ENCODE results near the gene ACP7.

Gene ACP7

GRCh38 chr19:39125554-39126311 is 41.6 kb downstream of the ACP7 start, which contains the start of gene PAK4:
Gene PAK4, plus strand, starts transcription at chr19:39125786. Its CDS starts 43,768 bp downstream, at chr19:39169554.
- H3K4me1 ChIP-seq, result no peaks in the 10 kb centered on the region

GRCh38 chr19:39126312-39127187 is 42.4 kb downstream of the ACP7 start:
- H3K4me1 ChIP-seq, result peaks cover 6% of the 10 kb centered on the region
- TF ChIP-seq CTCF (IDR thresholded peaks at IDR 0.05; ENCODE audit: low read depth, low read length), result no peak
- no peaks in the 10 kb centered on the region for H3K36me3 ChIP-seq
- no peak for DNase-seq
- no peaks in the 10 kb centered on the region for H3K27me3 ChIP-seq
- H3K4me3 ChIP-seq (ENCODE audit: low read depth, low read length), result peak overlapping the region; percentile 79
- no peaks in the 10 kb centered on the region for H3K9me3 ChIP-seq

More at GRCh38 chr19:39125554-39126311, 41.6 kb downstream of the ACP7 start, which contains the start of gene PAK4:
- no peaks in the 10 kb centered on the region for H3K9me3 ChIP-seq
- no peak for TF ChIP-seq CTCF (IDR thresholded peaks at IDR 0.05; ENCODE audit: low read depth, low read length)
- H3K4me3 ChIP-seq (ENCODE audit: low read depth, low read length), result peak within 1 kb of the TSS; percentile 79
- peak; percentile 98 for DNase-seq
- H3K36me3 ChIP-seq, result no peaks in the 10 kb centered on the region
- H3K27me3 ChIP-seq, result no peaks in the 10 kb centered on the region

- Histone ChIP-seq H3K4me3 (ENCODE audit: low read depth, low read length) (no peak overlapping the region), H3K27me3 (no peaks in the 10 kb centered on the region), H3K36me3 (no peaks in the 10 kb centered on the region), H3K9me3 (no peaks in the 10 kb centered on the region), H3K4me1 (peaks cover 10% of the 10 kb centered on the region)
- DNase-seq, result no peak
- no peak for TF ChIP-seq CTCF (IDR thresholded peaks at IDR 0.05; ENCODE audit: low read depth, low read length)
These were observed 43.8 kb downstream of the ACP7 start for GRCh38 chr19:39127812-39128515.

GRCh38 chr19:39128516-39129079 is 44.4 kb downstream of the ACP7 start:
- TF ChIP-seq CTCF (IDR thresholded peaks at IDR 0.05; ENCODE audit: low read depth, low read length), result no peak
- Histone ChIP-seq H3K4me3 (ENCODE audit: low read depth, low read length) (no peak overlapping the region), H3K4me1 (peaks cover 10% of the 10 kb centered on the region), H3K36me3 (no peaks in the 10 kb centered on the region), H3K27me3 (no peaks in the 10 kb centered on the region), H3K9me3 (no peaks in the 10 kb centered on the region)
- no peak for DNase-seq

GRCh38 chr19:39129116-39129515 is 44.9 kb downstream of the ACP7 start:
- Histone ChIP-seq H3K27me3 (no peaks in the 10 kb centered on the region), H3K4me3 (ENCODE audit: low read depth, low read length) (no peak overlapping the region), H3K36me3 (no peaks in the 10 kb centered on the region), H3K4me1 (peaks cover 10% of the 10 kb centered on the region), H3K9me3 (no peaks in the 10 kb centered on the region)
- DNase-seq, result no peak
- no peak for TF ChIP-seq CTCF (IDR thresholded peaks at IDR 0.05; ENCODE audit: low read depth, low read length)

Data from BE2C (cell line).